Measurements from ENCODE around the gene RPL3.

Gene RPL3

DNA sequence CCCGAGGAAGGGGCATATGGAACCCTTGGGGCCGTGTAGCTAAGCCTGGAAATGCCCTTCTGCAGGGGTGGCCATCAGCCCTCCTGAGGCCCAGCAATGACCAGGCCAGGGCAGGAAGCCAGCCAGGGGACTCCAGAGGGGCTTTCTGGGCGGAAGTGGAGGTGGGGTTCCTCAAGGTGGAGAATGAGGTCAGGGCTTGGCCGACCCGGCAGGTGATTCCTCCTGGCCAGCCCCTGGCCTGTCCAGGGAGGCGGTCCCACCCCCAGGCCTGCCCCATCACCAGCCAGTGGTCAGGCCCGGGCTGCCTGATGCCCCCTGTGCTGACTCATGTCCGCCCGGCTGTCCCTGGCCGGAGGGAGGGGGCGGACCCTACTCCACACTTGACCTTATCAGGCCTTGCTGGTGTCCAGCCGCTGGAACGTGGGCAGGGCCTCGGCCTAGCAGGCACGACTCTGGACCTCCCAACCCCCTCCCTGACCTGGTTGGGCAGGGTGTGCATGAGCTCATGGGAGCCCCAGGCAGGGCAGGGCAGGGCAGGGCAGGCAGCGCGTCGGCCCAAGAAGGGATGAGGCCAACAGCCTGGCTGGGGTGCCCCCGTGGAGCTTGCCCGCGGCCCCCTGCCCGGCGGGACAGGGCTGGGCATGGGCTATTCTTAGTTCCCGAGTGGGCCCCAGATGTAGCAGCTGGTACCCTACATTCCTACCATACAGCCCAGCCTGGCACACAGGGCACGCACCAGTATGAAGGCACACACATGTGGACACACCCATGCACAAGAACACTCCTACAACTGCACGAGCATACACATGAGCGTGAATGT is 35.9 kb downstream of the RPL3 start:
- DNase-seq (ENCODE audit: low read depth in 3 of 3): no peak

DNA sequence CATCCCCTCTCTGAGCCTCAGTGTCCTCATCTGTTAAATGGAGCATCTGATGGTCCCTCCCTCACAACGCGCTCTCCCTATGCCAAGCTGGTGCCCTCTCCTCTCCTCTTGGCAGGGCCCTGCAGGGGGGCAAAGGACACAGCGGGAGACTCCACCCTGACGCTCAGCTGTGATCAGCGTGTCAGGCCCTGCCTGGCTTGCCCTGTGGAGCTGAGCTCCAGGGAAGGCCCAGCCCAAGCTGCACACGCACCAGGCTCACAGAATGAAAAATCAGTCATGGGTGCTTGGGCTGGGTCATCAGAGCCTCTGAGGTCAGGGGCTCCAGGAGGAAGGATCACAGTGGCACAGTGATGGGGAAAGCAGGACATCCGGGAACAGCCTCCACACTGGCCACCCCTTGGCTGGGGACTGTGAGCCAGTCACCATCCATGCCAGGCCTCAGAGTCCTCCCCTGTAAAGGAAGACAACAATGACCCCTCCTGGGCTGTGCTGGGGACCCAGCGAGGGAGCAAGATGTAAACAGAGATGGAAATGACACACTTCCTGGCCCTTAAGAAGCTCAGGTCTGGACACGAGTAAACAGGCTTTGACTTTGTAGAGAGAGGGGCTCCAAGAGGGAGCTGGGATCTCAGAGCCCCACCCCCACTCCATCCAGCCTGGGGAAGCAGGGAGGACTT is 36.6 kb downstream of the RPL3 start:
- DNase-seq (ENCODE audit: low read depth in 3 of 3): no peak

DNA sequence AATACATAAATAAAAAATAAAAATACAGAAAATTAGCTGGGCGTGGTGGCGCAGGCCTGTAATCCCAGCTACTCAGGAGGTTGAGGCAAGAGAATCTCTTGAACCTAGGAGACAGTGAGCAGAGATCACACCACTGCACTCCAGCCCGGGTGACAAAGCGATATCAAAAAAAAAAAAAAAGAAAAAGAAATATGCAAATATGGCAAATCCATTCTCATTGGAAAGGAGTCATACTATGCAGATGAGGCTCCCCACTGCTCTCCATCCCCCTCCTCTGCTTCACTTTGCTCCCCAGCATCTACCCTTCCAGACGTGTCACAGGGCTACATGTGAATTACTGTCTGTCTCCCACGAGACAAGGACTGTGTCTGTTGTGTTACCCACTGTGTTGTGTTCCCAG is 38.3 kb downstream of the RPL3 start:
- no peak for DNase-seq (ENCODE audit: low read depth in 3 of 3)

DNA sequence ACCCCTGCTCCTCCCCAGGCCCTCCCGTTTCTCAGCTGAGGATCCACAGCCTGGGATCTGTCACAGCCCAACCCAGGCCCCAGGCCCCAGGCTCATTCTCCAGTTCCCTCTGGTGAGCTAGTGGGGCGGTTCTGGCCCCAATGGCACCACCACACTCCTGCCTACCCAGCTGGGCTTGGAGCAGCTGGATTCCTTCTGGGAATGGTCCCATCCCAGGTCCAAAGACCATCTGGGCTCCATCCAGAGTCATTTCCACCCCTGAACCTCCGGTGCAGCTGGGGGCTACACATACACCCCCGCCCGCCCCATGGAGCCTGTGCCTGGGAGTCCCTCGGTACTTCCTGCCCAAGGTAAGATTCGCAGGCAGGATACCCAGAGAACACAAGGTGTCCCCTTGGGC is 39.2 kb downstream of the RPL3 start:
- no peak for DNase-seq (ENCODE audit: low read depth in 3 of 3)

DNA sequence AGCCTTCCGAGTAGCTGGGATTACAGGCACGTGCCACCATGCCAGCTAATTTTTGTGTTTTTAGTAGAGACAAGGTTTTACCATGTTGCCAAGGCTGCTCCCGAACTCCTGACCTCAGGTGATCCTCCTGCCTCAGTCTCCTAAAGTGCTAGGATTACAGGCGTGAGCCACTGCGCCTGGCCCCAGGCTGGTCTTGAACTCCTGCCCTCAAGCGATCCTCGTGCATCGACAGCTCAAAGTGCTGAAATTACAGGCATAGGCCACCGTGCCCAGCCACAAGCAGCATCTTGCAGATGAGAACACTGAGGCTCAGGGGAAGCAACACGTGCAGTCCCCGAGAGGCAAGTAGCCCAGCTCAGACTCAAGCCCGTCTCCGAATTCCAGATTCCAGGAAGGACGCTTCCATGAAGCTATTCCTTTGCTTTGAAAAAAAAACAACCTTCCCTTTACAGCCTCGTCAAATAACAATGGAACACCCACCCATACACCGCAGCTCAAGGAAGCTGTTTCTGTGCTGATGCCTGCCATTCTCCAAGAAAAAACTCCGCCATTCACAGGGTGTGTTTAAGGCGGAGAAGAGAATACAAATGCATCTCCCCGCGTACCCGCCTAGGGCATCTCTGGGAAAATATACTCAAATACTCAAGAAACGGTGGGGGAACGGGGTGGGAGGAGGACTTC is 40.1 kb downstream of the RPL3 start:
- no peak for DNase-seq (ENCODE audit: low read depth in 3 of 3)

DNA sequence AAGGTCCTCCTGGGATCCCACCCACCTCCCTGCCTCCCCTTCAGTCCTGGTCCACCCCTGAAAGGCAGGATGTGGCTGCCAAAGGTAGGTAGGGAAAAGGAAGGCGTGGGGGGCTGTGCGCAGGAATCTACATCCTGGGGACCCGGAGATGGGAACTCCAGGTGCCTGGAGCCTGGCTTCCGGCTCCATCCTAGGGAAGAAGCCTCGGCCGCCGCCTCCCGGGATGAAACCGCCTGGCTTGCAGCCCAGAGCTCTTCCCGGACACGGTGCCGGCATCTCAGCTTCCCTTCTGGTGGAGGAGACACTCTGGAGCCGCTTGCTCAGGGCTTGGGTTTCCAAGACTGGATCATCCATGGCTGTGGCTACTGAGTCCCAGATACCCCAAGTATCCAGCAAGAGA is 41.4 kb downstream of the RPL3 start:
- no peak for DNase-seq (ENCODE audit: low read depth in 3 of 3)

DNA sequence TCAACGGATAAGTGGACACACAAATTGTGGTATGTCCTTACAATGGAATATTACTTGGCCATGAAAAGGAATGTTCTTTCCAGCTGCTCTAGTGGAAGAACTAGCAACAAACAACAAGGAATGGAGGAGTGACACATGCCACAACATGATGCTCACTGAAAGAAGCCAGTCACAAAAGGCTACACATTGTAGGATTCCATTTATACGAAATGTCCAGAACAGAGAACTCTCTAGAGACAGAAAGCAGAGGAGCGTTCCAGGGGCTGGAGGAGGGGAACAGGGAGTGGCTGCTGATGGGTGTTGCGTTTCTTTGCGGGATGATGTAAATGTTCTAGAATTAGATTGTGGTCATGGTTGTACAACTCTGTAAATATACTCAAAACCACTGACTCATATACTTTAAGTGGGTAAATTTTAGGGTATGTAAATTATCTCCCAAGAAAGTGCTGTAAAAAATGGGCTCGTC is 42.2 kb downstream of the RPL3 start:
- DNase-seq (ENCODE audit: low read depth in 3 of 3): no peak

DNA sequence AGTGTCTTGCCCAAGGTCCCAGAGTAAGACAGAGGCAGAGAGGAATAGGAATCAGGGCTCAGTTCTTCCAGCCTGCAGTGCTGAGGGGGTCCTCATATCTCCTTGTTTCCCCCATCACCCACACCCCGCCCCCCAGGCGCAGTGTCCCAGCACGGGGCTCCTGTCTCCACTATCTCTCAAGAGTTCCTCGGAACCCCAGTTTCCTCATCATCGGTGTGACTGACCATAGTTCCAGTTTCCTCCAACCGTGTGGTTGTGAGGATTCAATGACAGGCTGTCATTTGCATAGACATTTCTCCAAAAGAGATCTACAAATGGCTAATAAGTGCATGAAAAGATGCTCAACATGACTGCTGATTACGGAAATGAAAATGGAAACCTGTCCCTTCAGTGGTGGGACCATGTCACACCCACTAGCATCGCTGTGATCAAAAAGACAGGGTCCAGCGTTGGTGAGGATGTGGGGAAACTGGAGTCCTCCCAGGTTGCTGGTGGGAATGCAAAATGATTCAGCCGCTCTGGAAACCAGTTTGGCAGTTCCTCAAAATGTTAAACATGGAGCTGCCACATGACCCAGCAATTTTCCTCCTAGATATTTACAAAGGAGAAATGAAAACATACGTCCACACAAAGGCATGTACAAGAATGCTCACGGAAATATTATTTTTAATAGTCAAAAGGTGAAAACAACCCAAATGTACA is 42.8 kb downstream of the RPL3 start:
- DNase-seq (ENCODE audit: low read depth in 3 of 3): no peak

DNA sequence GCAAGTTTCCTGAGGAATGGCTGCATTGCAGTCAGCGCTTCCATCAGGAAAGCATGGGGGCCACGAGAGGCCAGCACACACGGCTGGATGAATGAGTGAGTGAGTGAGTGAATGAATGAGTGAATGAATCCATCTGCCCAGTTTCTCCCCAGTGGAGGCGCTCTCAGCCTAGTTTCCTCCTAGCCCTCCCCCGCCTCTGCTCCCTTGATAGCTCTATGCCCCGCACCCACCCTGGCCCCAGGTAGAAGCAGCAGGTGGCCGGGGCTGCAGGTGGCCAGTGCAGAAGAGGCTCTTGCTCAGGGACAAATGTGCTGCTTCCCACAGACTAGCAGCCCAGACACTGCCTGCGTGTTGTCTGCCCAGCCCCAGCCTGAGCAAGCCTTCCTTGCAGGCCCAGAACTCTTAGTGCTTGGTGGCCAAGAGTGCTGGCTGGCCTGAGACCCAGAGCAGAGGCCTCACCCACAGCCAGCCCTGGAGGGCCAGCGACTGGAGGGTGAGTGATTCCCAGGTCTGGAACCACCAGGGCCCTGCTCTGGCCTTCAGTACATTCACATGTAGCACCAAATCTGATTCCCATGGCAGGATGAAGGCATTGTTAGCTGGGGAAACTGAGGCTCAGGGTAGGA is 43.5 kb downstream of the RPL3 start:
- no peak for DNase-seq (ENCODE audit: low read depth in 3 of 3)

DNA sequence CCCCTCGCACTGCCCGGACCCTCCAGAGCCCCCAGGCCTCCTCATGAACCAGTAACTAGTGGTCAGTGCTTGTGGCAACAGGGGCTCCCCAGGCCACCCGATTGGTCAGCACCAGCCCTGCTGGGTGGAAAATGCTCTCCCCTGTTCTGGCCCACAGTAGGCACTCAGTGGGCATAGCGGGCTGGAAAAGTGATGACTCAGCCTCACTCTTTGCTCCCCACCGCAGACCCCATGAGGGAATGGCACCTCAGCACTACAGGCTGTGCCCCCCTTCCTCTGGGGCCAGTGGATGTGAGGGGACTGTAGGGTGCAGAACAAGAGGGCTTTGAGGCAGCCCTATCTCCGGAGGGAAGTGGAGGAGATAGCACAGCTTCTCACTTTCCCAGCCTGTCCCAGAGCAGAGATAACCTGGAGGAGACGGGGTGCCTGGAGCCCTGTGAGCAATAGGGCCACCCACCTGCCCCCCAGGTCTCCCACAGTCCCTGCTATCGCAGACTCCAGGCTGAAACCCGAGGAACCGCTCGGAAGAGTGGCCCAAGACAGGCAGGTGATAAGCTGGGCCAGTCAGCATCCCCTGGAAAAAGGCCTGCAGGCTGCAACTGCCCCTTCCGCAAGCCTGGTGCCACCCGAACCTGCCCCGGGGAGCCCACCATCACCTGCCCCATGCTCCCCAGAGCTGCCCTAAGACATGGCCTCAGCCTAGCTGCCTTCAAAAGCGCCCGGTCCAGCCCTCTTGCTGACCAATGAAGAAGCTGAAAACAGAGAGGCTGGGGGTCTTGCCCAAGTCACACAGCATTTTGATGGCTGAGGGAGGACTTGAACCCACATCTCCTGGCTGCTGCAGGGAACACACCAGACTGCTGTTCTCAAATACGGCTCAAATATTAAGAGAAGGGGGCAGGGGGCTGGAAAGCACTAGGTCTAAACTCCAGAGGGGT is 45.2 kb downstream of the RPL3 start:
- DNase-seq (ENCODE audit: low read depth in 3 of 3): no peak

DNA sequence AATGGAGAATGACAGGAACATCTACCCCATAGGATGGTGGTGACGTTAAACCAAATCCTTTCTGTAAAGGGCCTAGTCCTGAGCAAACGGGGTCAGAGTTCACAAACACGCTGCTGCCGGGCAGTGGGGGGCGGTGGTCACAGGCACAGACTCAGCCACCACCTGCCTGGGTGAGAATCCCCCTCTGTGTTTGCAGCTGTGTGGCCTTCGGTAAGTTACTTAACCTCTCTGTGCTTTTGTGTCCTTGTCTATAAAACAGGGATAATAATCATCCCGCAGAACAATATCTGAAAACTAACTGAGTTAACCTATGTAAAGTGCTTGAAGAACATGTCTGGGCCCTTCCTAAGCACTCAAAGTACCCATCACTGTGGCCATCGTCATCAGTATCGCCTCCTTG is 48.6 kb downstream of the RPL3 start:
- no peak for DNase-seq (ENCODE audit: low read depth in 3 of 3)

DNA sequence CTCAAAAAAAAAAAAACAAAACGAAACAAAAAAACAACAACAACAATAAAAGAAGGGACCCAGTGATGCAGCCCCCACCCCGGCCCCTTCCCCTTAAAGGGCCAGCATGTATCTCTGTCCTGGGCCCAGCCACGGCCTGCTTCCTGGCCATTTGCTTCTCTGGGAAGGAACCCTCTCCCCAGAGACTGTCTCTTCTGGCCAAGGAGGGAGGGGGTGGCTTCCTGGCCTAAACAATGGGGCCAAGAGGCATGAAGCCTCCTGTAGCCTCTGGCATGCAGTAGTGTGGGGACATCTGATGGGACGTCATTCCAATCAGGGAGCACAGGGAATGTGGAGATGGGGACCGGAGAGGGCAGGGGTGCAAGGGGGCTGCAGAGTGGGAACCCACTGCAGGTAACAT is 49.1 kb downstream of the RPL3 start:
- no peak for DNase-seq (ENCODE audit: low read depth in 3 of 3)

DNA sequence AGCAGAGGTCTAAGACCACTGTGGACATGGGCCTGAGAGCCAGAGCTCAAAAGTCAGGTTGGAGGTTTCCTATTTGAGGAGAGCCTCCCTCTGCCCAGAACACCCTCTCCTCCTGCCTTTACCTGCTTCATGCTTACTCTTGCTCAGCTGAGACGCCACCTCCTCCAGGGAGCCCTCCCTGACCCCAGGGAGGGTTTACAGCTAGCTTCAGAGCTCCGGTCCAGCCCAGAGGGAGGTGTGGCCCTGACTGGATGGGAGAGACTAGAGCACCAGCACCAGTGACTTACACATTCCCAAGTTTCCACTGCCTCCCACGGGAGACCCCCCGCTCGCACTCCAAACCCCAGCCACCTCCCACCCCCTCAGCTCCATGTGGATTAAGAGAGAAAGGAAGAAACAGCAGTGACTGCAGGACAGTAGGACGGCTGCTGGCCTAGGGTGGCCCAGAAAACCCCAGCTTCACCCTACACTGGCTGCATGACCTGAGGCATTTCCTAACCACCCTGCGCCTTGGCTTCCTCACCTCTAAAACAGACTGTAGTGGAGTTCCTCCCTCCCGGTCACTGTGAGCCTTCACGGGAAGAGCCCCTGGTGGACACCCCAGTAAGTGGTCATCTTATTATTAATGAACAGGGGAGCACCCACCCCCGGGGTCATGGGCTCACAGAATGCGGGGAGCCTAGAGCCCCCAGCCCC is 50.2 kb downstream of the RPL3 start:
- no peak for DNase-seq (ENCODE audit: low read depth in 3 of 3)

DNA sequence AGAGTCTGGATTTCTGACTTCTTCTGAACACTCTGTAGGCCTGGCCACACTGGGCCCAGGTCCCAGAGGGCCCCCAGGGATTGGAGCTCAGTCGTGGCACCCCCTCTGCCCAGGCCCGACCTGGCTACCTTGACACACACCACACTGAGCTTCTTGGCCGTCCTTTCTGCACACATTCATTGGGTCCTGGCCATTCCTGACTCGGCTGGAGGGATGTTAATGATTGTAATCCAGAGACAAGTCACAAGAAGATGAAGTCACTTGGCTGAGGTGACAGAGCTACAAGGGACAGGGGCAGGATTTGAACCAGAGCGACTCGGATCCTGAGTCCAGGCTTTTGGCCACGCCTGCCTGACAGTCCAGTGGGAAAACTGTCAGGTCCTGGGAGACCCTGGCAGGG is 50.8 kb downstream of the RPL3 start:
- no peak for DNase-seq (ENCODE audit: low read depth in 3 of 3)

DNA sequence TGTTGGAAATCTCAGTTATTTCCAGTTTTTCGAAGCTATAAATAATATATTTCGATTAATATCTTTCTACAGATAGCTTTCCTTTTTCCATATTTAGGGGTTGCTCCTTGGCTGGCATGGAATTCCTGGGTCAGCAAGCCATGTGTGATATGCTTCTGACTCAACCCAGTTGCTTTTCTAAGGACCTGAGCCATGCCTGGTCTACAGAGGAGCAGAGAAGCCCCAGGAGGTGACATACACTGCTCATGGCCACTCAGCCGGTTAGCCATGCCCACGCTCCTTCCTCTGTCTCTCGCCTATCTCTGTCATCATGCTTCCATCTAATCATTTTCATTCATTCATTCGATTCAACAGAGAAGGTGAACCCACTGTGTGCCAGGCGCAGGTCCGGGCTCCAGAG is 51.4 kb downstream of the RPL3 start:
- DNase-seq (ENCODE audit: low read depth in 3 of 3): no peak

DNA sequence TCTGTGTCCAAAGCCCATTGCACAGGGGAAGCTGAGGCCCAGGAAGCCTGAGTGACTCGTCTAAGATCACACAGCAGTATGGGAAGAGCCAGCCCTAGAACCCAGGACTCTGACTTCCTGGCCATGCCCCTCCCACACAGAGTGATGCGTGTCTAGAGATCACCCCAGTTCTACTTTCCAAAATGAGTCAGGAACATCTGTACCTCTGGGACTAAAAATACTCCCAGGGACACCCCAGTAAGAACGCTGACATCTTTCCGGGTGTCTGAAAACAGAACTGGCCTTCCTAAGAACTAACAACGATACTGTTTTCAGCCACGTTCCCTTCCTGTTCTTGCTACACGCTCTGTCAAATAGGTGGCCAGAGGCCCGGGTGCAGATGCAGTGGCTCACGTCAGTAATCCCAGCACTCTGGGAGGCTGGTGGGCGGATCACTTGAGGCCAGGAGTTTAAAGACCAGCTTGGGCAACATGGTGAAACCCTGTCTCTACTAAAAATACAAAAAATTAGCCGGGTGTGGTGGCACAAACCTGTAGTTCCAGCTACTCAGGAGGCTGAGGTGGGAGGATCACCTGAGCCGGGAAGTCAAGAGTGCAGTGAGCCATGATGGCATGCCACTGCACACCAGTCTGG is 52.9 kb downstream of the RPL3 start:
- no peak for DNase-seq (ENCODE audit: low read depth in 3 of 3)

DNA sequence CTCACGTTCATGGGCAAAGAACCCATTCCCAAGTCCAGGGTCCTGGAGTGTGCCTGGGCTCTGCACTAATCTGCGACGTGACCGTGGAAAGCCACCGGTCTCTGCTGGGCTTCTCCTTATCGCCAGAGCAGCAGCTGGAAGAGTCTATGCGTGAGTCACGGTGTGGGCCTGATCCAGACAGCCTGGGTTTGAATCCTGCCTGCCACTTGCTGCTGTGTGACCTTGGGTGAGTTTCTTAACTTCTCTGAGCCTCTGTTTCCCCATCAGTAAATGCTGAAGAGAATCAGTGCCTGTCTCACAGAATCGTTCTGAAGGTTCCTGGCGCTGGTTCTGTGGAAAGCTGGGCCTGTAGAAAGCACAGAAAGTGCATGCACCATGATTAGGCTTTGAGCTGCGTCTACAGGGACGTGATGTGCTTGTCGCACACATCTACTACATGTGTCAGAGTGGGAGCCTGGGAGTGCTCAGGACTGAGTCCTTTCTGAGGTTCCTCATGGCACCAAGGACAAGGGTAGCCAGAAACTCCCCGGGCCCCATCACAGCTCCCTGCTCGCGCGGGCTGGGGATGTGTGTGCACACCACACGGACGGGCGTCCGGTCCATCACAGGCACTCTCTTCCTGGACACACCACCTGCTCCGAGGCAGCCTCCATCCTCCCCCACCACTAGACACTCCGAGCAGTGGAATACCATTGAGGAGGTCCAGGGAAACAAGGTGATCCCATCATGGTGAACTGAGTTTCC is 54.1 kb downstream of the RPL3 start:
- no peak for DNase-seq (ENCODE audit: low read depth in 3 of 3)

DNA sequence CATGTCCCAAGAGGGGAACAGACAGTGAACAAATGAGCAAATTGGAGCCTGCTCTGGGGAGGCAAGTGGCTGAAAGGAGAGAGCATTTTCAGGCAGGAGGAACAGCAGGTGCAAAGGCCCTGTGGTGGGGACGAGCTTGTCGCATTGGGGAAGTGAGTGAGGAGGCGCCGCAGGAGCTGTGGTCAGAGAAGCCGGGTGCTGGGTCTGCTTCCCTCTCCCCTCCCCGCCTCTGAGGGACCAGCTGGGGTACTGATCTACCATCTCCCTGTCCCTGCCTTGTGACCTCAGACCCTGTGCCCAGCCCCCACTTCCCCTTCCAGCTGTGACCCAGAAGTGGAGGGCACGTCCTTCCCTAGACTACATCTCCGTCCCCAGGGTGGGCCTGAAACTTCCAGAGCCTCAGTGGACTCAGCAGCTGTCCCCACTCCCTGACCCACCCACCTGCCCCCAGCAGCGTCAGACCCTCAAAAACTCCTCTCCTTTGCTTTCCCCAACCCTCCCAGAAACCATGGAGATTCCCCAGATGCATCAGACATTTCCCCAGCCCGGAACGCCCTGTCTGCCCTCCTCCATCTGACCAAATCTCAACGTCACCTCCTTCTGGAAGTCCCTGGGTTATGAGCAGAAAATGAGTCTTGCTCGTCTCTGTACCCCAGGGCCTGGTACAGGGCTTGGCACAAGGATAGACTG is 54.9 kb downstream of the RPL3 start:
- DNase-seq (ENCODE audit: low read depth in 3 of 3): no peak

Measured in stimulated activated CD4-positive, alpha-beta T cell treated with anti-CD3 and anti-CD28 coated beads, TNF-alpha, amount 100 ng/mL, for 4 hours (primary cell).